Measurements from ENCODE around the gene MDFI. TPM values are rescaled to one million over a fixed set of nuclear protein-coding genes. Genes with fewer than 3 reads are reported as not detected.

MDFI gene
- total RNA-seq, 2 experiments from 2014 or later: not detected

- H4K20me1 ChIP-seq (ENCODE audit: insufficient read depth, low read length): no peaks in the 10 kb centered on the region
- intact Hi-C loops (cut with micrococcal nuclease; ENCODE audit: unreplicated experiment): no loop called here
- peaks cover 6% of the 10 kb centered on the region; the same call in 1 of the 2 replicates for H3K9me3 ChIP-seq (ENCODE audit: low read length)
- no peaks in the 10 kb centered on the region for H3K79me2 ChIP-seq (ENCODE audit: insufficient read depth, low read depth, low read length)
- peaks cover 20% of the 10 kb centered on the region for H3K4me1 ChIP-seq (ENCODE audit: insufficient read depth, low read length, poor library complexity, severe bottlenecking)
- H2AFZ ChIP-seq (ENCODE audit: low read length): no peak overlapping the region
- CTCF ChIA-PET (ENCODE audit: unreplicated experiment): no interaction called here
- no peak overlapping the region for H3K4me3 ChIP-seq (ENCODE audit: low read depth, low read length, poor library complexity, severe bottlenecking)
- no peak for DNase-seq (ENCODE audit: low spot score)
- no peak overlapping the region for H3K4me2 ChIP-seq (ENCODE audit: low read length)
- TF ChIP-seq, protein P1, sequence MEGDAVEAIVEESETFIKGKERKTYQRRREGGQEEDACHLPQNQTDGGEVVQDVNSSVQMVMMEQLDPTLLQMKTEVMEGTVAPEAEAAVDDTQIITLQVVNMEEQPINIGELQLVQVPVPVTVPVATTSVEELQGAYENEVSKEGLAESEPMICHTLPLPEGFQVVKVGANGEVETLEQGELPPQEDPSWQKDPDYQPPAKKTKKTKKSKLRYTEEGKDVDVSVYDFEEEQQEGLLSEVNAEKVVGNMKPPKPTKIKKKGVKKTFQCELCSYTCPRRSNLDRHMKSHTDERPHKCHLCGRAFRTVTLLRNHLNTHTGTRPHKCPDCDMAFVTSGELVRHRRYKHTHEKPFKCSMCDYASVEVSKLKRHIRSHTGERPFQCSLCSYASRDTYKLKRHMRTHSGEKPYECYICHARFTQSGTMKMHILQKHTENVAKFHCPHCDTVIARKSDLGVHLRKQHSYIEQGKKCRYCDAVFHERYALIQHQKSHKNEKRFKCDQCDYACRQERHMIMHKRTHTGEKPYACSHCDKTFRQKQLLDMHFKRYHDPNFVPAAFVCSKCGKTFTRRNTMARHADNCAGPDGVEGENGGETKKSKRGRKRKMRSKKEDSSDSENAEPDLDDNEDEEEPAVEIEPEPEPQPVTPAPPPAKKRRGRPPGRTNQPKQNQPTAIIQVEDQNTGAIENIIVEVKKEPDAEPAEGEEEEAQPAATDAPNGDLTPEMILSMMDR (conservative IDR thresholded peaks at IDR 0.05; ENCODE audit: low read length): no peak
- no peak for TF ChIP-seq EZH2phosphoT487 (IDR thresholded peaks at IDR 0.05; ENCODE audit: borderline replicate concordance, low read depth, low read length)
- POLR2A ChIA-PET: interaction anchor here (1.1 kb wide), 1 partner anchor 60 kb away, joined by 3 read pairs; no protein-coding TSS in a partner anchor
- H3K36me3 ChIP-seq (ENCODE audit: insufficient read depth, low read length): no peaks in the 10 kb centered on the region
- no peaks in the 10 kb centered on the region for H3K9me2 ChIP-seq (ENCODE audit: insufficient read depth, low read length)
- H3K27ac ChIP-seq (ENCODE audit: low read depth, low read length, poor library complexity, severe bottlenecking): no peak overlapping the region
- no TSS peak for BruUV-seq (replicated peaks)
These were observed 16.9 kb upstream of the MDFI start for GRCh38 chr6:41621367-41621766.

GRCh38 chr6:41621802-41622201 lies 16.5 kb upstream of the MDFI start:
- Histone ChIP-seq H3K27ac (ENCODE audit: low read depth, low read length, poor library complexity, severe bottlenecking) (no peak overlapping the region), H2AFZ (ENCODE audit: low read length) (peak overlapping the region; percentile 48; the same call in 1 of the 2 replicates), H3K9me3 (ENCODE audit: low read length) (peaks cover 6% of the 10 kb centered on the region; the same call in 1 of the 2 replicates), H3K4me1 (ENCODE audit: insufficient read depth, low read length, poor library complexity, severe bottlenecking) (peaks cover 20% of the 10 kb centered on the region), H3K4me2 (ENCODE audit: low read length) (no peak overlapping the region), H3K79me2 (ENCODE audit: insufficient read depth, low read depth, low read length) (no peaks in the 10 kb centered on the region), H3K4me3 (ENCODE audit: low read depth, low read length, poor library complexity, severe bottlenecking) (no peak overlapping the region), H3K36me3 (ENCODE audit: insufficient read depth, low read length) (no peaks in the 10 kb centered on the region), H4K20me1 (ENCODE audit: insufficient read depth, low read length) (no peaks in the 10 kb centered on the region), H3K9me2 (ENCODE audit: insufficient read depth, low read length) (no peaks in the 10 kb centered on the region)
- POLR2A ChIA-PET: interaction anchor here (1.1 kb wide), 1 partner anchor 59 kb away, joined by 3 read pairs; no protein-coding TSS in a partner anchor
- TF ChIP-seq, protein P1 (conservative IDR thresholded peaks at IDR 0.05; ENCODE audit: low read length): no peak
- no peak for TF ChIP-seq EZH2phosphoT487 (IDR thresholded peaks at IDR 0.05; ENCODE audit: borderline replicate concordance, low read depth, low read length)
- intact Hi-C loops (cut with micrococcal nuclease; ENCODE audit: unreplicated experiment): no loop called here
- BruUV-seq (replicated peaks): no TSS peak
- CTCF ChIA-PET (ENCODE audit: unreplicated experiment): no interaction called here
- no peak for DNase-seq (ENCODE audit: low spot score)

DNA sequence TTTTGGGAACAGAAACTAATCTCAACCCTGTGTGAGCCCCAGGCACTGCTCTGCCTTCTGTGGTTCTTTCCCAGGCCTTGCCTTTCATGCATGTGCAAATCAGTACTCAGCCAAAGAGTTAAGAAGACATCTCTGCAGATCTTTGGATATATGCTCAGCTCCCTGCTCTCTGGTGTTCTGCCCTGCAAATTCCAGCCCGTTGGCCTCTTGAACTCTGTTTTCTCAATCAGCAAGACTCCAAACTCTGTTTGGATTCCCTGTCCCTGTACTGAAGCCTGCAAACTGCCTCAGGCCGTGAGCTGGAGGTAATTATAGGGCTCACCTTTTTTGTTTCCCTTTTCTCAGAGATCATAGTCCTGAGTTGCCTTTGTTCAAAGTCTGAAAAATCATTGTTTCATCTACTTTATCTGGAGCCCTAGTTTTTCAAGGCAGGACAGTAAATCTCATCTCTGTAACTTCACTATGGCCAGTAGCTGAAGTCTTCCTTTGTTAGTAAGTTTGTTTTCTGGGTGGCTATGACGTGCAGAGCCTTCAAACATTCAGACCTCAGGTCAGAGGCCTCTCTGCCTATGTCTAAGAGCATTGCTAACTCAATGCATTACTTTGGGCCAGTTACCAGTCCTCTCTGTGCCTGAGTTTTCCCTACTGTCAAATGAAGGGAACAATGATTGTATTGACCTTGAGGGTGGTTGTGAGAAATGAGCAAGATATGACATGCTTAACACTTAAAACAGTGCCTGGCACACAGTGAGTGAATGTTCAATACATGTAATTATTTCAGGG lies 15.9 kb upstream of the MDFI start:
- POLR2A ChIA-PET: interaction anchor here (1.1 kb wide), 1 partner anchor 59 kb away, joined by 3 read pairs; no protein-coding TSS in a partner anchor
- Histone ChIP-seq H3K9me2 (ENCODE audit: insufficient read depth, low read length) (no peaks in the 10 kb centered on the region), H3K4me2 (ENCODE audit: low read length) (no peak overlapping the region), H3K4me3 (ENCODE audit: low read depth, low read length, poor library complexity, severe bottlenecking) (no peak overlapping the region), H4K20me1 (ENCODE audit: insufficient read depth, low read length) (no peaks in the 10 kb centered on the region), H3K9me3 (ENCODE audit: low read length) (peaks cover 6% of the 10 kb centered on the region; the same call in 1 of the 2 replicates), H3K27ac (ENCODE audit: low read depth, low read length, poor library complexity, severe bottlenecking) (no peak overlapping the region), H3K4me1 (ENCODE audit: insufficient read depth, low read length, poor library complexity, severe bottlenecking) (peaks cover 20% of the 10 kb centered on the region), H3K79me2 (ENCODE audit: insufficient read depth, low read depth, low read length) (no peaks in the 10 kb centered on the region), H2AFZ (ENCODE audit: low read length) (peak overlapping the region; percentile 48; the same call in 1 of the 2 replicates), H3K36me3 (ENCODE audit: insufficient read depth, low read length) (no peaks in the 10 kb centered on the region)
- DNase-seq (ENCODE audit: low spot score): peak; percentile 14
- BruUV-seq (replicated peaks): no TSS peak
- TF ChIP-seq EZH2phosphoT487 (IDR thresholded peaks at IDR 0.05; ENCODE audit: borderline replicate concordance, low read depth, low read length): no peak
- TF ChIP-seq, protein P1 (conservative IDR thresholded peaks at IDR 0.05; ENCODE audit: low read length): no peak
- intact Hi-C loops (cut with micrococcal nuclease; ENCODE audit: unreplicated experiment): no loop called here
- CTCF ChIA-PET (ENCODE audit: unreplicated experiment): no interaction called here
